AG09319 (cell line): ENCODE data around the gene ZKSCAN1.
"Not testable (repeated sequence)": the region's sequence is repeated elsewhere in the genome, so short reads cannot be mapped to it uniquely, and the experiment has no call there.

Source experiments
- DNase-seq: peaks from one replicate; pipeline ENCODE4 v3.0.0-alpha.2; 2010; ENCODE audit warnings: low read depth; ENCODE audit errors: extremely low read depth
- TF ChIP-seq, protein P1 (sequence below): IDR thresholded peaks from 2 replicates; pipeline ENCODE4 v1.5.1; 2011; ENCODE audit warnings: low read depth, mild to moderate bottlenecking, inconsistent platforms, low read length, moderate library complexity

The ZKSCAN1 gene

GRCh38 chr7:100008525-100008924 lies 6.9 kb upstream of the ZKSCAN1 start:
- no peak for DNase-seq
- TF ChIP-seq, protein P1, sequence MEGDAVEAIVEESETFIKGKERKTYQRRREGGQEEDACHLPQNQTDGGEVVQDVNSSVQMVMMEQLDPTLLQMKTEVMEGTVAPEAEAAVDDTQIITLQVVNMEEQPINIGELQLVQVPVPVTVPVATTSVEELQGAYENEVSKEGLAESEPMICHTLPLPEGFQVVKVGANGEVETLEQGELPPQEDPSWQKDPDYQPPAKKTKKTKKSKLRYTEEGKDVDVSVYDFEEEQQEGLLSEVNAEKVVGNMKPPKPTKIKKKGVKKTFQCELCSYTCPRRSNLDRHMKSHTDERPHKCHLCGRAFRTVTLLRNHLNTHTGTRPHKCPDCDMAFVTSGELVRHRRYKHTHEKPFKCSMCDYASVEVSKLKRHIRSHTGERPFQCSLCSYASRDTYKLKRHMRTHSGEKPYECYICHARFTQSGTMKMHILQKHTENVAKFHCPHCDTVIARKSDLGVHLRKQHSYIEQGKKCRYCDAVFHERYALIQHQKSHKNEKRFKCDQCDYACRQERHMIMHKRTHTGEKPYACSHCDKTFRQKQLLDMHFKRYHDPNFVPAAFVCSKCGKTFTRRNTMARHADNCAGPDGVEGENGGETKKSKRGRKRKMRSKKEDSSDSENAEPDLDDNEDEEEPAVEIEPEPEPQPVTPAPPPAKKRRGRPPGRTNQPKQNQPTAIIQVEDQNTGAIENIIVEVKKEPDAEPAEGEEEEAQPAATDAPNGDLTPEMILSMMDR = no peak

DNA sequence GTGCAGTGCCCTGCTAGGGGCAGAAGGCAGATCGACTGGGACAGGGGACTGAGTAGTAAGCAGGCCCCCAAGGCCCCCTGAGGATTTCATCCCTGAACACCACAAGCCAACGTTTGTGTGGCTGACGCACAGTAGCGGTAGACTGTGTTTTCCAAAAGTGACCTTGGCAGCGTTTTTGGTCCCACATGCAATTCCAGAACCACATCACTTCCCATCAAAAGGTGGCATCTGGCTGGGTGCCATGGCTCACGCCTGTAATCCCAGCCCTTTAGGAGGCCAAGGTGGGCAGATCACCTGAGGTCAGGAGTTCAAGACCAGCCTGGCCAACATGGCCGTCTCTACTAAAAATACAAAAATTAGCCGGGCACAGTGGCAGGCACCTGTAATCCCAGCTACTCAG lies 5.4 kb upstream of the ZKSCAN1 start:
- not testable (repeated sequence) for DNase-seq

DNA sequence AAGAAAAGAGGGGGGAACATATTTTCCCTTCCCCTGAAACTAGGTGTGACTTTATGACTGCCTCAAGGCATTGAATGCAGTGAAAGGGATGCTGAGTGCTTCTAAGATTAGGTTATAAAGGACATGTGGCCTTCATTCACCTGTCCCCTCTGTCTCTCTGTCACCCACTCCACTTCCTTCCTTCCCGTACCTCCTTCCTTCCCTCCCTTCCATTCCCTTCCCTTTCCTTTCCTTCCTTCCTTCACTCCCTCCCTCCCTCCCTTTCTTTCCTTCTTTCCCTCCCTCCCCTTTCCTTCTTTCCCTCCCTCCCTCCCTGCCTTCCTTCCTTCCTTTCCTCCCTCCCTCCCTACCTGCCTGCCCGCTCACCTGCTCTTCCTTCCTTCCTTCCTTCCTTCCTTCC lies 4.5 kb upstream of the ZKSCAN1 start:
- no peak for DNase-seq
- TF ChIP-seq, protein P1 = no peak

- no peak for DNase-seq
- TF ChIP-seq, protein P1 = no peak
These were observed 3.9 kb upstream of the ZKSCAN1 start for GRCh38 chr7:100011516-100011915.

GRCh38 chr7:100012385-100013327 lies 2.7 kb upstream of the ZKSCAN1 start:
- not testable (repeated sequence) for DNase-seq

DNA sequence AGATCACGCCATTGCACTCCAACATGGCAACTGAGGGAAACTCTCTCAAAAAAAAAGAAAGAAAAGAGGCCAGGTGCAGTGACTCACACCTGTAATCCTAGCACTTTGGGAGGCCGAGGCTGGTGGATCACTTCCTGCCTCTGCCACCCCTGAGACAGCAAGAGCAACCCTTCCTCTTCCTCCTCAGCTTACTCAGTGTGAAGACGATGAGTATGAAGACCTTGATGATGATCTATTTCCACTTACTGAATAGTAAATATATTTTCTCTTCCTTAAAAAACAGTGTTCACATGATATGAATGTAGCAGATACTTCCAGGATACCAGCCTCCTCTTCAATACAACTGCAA lies 2.1 kb upstream of the ZKSCAN1 start:
- DNase-seq = no peak
- TF ChIP-seq, protein P1 = no peak

- no peak for DNase-seq
These were observed 962 bp downstream of the ZKSCAN1 start for GRCh38 chr7:100016215-100016901.

DNA sequence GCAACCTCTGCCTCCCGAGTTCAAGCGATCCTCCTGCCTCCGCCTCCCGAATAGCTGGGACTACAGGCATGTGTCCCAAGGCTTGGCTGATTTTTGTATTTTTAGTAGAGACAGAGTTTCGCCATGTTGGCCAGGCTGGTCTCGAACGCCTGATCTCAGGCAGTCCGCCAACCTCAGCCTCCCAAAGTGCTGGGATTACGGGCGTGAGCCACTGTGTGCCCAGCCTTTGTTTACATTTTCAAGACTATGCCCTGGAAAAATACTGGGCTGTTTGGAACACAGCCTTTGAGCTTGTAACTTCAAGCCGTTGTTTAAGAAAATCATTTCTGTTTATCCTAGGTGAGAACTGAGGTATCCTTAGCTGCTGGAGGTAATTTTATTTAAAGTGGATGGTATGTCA lies 1.9 kb downstream of the ZKSCAN1 start:
- no peak for DNase-seq
- TF ChIP-seq, protein P1 = no peak

More at GRCh38 chr7:100016215-100016901, 962 bp downstream of the ZKSCAN1 start:
- TF ChIP-seq, protein P1 = no peak
